Head of caudate nucleus (tissue), 42 donors: Measurements from ENCODE around the gene TTLL1.
"Not testable (repeated sequence)": the region's sequence is repeated elsewhere in the genome, so short reads cannot be mapped to it uniquely, and the experiment has no call there.

Experiments used
- DNase-seq, 42 donors: peaks; one replicate each; pipeline versions ENCODE4 v3.0.0 to v3.0.0-alpha.2; 2020 to 2021; ENCODE audit warnings: mixed read lengths in 7 of 42
- intact Hi-C: fragments of 100-400 bp; cut with DNase I; formaldehyde crosslinking; loops from one replicate; pipeline ENCODE4 v1.15.0; 2022

TTLL1 gene

DNA sequence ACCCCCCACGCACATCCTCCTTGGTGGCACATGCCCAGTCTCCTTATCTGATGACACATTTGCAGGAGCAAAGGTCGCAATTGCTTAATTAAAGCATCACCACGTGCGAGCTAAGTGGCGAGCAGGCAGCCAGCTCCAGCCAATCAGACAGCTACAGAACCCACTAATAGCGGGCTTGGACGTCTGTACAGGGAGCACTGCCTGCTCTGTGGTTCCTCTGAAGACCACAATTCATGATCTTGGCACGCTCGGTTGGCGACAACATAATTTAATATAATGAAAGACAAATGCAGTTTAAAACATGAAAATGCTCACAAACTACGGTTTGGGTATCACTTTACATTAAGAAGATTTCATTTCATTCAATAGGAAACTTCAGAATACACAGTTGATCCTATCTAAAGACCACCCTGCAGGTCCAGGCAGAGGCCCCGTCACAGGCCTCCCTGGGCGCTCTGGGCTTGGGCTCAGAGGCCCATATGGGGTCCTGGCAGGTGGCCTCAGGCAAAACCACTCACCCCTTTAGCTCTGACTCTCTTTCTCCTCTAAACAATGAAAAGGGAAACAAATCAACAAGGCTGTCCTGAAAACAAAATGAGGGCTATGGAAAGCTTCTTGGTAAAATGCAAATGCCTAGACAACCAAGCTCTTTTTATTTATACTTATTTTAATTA is 84.7 kb downstream of the TTLL1 start:
- intact Hi-C loops = no loop called here

DNA sequence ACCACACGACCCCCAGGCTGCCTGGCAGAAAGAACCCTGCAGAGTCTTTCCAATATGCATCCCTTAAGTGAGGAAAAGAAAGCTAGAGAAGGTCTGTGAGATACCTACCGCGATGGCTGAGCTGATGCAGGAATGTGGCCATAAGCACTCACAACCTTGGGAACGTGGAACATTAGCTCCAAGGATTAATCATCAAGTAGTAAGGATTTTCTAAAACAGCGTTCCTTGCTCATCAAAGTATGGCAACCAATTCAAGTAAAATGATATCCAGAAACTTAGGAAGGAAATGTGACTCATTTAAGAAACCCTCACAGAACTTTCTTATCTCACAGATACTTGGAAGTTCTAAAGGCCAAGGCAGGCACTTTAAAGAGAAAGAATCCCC is 87.0 kb downstream of the TTLL1 start:
- intact Hi-C loops = no loop called here
- DNase-seq = no peak

More for the DNA sequence above, 84.7 kb downstream of the TTLL1 start:
- no peak for DNase-seq

DNA sequence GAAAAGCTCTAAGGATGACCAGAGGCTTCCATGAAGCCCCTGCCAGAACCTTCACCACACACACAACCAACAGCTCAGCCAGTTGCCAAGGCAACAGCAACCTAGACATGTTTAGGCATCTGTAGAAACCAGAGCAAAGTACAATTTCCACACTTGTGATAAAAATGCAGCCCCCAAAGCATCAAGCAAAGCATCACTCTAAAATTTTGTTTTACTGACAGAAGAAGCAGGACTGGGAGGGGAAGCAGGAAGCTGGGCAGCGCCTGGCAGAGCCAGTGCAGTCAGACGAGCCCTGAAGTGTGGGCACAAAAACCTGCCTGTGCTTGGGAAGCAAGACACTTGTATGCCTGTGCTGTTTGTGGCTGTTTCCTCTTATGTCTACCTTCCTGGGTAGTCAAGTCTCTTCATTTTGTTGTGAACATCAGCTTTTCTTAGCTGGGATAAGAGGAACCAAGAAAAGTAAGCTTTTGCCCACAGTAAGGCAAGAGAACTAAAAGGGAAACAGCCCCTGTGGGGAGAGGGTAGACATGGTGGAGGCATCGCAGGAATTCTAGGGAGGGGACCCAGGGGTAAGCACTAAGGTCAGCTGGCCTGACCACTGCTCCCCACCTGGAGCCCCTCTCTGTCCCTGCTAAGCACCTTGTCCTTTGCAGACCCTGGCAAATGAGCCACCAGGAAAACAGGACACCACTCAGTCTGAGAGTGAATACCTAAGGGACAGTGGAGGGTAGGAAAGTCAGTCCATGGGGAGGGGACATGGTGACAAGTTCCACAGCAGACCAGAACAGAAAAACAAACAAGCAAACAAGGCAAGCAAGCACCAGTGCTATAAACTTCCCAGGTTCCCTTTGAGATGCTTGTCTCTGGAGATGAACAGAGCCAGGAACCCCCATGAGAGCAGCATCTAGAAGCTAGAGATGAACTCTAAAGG is 87.7 kb downstream of the TTLL1 start:
- intact Hi-C loops = no loop called here
- peak in 11 of 42 donors; percentile 18 to 62 (median 40) for DNase-seq

DNA sequence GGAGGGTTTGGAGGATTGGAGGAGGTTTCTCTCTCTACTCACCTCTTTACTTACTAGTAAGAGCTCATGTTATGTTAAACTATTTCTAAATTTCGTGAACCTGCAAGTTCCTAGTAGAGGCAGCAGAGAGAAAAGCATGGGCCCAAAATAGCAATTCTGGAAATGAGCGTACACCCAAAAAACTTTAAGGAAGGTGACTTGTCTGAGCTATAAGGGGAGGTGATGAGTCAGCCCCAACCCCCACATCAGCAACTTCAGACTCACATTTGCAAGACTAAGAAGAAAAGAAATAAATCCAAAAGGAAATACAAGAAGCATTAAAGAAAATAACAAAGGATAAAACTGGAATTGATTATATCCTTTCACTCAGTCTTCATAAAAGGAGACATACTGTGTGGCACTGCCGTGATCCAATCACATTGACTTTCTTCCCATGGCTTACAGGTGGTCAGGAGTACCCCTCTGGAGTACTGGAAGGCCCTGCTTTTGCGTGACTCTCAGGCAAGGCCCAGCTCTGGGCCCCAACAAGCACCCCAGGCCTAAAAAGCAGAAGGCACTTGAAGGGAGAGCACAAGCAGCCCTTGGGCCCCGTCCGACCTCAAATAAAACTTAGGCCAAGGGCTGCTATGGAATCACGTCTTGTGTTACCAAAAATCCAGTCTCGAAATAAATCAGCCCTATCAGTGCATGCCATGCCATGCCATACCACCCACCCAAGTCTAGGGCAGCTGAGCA is 88.6 kb downstream of the TTLL1 start:
- intact Hi-C loops = no loop called here
- DNase-seq = peak in 41 of 42 donors; percentile 29 to 92 (median 68)

DNA sequence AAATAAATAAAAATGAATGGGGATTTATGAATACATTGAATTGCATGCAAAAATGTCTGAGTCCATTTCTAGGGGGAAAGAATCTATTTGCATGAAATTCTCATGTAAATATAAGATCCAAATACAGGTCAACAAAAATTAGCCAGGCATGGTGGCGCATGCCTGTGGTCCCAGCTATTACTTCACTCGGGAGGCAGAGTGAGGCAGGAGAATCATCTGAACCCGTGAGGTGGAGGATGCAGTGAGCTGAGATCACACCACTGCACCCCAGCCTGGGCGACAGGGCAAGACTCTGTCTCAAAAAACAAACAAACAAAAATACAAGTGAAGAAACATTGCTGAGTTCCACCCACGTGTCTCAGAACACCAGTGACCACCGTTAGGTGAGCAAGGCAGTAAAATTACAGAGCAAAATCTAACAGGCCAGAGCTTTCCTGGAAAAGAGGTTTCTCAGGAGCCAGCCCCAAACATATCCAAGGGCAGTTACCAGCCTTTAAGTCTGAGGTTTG is 91.6 kb downstream of the TTLL1 start:
- intact Hi-C loops = no loop called here
- DNase-seq = no peak

DNA sequence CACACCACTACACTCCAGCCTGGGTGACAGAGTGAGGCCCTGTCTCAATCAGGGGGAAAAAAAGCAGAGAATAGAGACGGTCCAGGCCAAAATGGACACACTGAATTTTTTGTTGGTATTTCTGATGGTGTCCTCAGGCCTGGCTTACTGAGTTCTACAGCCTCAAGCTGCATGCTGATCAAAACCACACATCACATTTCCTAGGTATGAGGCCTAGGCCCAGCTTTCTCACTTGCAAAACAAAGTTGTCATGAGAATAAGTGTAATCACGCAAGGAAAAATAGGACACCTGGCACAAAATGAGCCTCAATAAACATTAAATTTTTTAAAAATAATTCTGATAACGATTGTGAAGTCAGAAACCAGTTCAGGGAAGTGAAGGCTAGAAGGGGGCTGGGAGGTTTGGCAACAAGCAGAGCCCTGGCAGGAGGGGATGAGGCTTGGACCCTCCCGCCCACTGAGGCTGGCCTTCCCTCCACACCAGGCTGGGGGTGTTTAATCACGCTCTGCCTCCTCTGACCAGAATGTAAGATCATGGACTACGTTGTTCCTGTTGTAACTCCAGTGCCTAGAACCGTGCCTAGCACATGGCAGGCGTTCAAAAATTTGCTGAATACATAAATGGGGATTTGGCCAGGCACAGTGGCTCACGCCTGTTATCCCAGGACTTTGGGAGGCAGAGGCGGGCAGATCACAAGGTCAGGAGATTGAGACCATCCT is 92.4 kb downstream of the TTLL1 start:
- no peak for DNase-seq
- intact Hi-C loops = no loop called here

DNA sequence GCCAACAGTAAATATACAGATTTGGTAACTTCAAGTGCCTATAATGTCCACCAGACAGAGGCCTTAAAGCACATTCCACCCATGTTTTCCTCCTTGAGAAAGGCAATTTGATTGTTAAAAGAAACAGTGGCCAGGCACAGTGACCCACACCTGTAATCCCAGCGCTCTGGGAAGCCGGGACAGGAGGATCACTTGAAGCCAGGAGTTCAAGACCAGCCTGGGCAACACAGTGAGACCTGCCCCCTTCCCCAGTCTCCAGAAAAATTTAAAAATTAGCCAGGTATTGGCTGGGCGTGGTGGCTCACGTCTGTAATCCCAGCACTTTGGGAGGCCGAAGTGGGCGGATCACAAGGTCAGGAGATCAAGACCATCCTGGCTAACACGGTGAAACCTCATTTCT is 93.5 kb downstream of the TTLL1 start:
- DNase-seq, intact Hi-C loops: not testable (repeated sequence)

DNA sequence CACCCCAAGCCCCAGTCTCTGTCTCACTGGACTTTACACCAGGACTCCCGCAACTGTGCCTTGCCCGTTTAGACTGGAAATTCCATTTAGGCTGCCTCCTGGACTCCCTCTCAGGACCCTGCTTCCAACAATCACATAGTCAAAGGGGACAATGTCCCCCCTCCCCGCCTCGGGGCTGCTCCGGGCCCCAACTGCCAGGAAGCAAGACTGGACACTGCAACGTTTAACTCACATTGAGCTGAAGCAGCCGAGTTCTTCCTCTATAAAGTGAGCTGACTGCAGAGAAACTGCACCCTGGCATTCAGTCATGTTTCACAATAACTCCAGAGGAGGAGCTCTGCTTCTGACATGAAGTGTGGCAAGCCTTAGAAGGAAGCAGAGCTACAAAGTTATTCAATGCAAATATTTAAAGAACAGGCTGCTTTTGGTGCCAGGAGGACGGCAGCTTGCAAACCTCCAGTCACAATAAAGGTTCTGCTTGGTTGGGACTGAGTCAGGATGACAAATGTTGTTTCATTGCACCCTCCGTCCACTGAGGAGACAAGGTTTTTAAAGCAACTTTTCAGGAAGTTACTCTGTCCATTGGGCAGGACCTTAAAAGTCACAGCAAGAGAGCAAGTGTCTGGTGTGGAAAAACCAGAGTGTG is 94.2 kb downstream of the TTLL1 start:
- DNase-seq = peak in 7 of 42 donors; percentile 15 to 60 (median 35)

DNA sequence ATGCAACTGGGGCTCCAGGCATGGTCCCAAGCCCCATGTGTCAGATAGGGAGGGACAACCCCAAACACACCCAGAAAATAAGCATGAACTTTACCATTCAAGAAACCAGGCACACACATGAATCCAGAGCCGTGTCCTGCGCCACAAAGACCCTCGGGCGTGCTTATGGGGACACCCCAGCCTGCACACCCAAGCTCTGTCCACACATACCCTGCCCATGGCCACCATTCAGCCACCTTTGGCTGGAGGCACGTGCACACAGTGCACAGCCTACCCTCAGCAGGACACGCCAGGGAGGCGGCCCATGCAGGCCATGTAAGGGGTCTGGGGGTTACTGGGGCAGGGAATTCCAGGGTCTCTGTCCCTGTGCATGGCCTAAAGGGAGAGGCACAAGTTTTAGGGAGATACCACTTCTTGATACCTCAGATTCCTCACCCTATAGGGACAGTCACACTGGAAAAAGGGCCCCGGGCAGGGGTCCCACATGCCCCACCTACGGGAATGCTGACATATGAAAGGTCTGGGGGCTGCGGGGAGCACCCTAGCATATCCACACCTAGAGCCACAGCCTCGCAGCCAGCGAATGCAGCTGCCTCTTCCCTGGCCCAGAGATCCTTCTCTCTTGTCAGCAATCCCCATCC is 94.8 kb downstream of the TTLL1 start:
- intact Hi-C loops = no loop called here
- no peak for DNase-seq

More for the DNA sequence above, 94.2 kb downstream of the TTLL1 start:
- intact Hi-C loops = no loop called here

DNA sequence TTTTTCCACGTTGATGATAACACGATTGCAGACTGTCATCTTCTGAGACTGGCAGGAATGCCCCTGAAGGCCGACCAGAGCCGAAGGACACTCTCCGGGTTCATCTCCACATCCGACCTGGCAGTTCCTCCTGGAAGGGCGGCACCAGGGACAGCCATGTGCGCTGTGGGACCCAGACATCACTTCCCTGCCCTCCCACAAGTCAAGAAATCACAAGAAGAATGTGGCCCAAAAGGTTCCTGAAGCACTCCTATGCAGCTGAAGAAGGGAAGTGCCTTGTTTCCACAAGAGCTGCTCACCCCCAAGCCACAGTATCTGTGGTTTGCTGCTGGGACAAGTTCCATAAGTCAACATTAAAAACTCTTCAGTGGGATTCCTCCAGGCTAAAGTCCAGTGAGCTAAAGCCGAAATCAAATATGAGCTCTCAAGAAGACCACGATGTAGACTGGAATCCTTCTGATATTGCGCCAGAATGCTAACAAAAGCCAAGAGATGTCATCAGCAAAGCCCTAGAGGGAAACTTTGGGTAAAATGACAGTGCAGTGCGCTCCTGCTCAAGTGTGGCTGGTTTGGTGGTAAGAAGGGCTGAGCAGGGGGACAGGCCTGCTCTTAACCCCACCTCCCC is 95.4 kb downstream of the TTLL1 start:
- no peak for DNase-seq
- intact Hi-C loops = no loop called here

DNA sequence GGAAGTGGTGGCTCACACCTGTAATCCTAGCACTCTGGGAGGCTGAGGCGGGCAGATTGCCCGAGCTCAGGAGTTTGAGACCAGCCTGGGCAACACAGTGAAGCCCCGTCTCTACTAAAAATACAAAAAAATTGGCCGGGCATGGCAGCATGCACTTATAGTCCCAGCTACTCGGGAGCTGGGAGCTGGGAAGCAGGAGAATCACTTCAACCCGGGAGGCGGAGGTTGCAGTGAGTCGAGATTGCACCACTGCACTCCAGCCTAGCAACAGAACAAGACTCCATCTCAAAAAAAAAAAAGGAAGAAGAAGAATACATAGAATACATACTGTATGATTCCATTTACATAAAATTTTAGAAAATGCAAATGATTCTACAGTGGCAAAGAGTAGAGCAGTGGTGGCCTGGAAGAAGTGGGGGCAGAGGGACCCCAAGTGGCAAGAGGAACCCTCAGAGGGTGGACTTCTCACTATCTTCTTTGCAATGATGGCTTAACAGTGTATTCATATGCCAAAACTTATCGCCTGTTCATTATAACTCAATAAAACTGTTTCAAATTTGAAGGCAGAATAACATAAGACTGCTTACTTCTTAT is 96.2 kb downstream of the TTLL1 start:
- DNase-seq = no peak
- intact Hi-C loops = no loop called here

DNA sequence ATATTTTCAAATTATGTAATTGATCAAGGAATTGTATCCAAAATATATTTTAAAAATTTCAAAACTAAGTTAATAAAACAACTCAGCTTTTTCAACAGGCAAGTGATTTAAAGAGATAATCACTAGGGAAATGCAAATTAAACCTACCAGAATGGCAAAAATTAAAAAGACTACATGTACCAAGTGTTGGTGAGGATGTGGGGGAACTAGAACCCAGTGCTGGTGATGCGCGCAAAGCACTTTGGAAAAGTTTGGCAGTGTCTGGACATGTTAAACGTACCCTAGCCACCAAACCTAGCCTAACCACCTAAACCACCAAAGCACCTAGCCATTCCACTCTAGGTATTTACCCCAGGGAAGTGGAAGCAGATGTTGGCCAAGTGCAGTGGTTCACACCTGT is 97.1 kb downstream of the TTLL1 start:
- intact Hi-C loops = no loop called here

DNA sequence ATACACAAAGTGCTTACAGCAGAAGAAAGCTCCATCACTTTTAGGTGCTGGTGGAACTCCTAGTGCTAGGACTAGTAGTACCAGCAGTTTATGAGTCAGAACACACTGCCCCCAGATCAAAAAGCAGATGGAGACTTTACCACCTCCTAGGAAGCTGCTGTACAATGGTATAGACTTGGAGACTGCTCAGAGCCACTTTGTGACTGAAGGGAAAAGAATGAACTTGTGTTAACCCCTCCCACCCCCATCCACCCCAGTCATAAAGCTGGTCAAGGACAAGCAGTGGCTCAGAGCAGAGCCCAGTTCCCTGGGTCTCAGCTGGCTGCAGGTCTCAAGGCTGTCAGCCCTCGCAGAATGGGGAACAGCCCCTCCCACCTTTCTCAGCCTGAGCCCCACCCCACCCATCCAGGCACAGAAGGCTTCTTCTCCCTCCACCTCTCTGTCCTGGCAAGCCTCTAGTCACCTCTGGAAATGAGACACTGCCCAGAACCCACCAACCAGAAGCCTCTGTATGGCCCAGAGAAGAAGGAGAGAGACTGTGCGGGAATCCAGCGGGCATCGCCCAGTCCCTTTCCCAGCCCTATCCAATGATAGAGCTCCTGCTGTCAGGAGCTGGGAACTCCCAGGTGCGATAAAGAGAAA is 98.1 kb downstream of the TTLL1 start:
- DNase-seq = no peak
- intact Hi-C loops = no loop called here

More for the DNA sequence above, 97.1 kb downstream of the TTLL1 start:
- no peak for DNase-seq

DNA sequence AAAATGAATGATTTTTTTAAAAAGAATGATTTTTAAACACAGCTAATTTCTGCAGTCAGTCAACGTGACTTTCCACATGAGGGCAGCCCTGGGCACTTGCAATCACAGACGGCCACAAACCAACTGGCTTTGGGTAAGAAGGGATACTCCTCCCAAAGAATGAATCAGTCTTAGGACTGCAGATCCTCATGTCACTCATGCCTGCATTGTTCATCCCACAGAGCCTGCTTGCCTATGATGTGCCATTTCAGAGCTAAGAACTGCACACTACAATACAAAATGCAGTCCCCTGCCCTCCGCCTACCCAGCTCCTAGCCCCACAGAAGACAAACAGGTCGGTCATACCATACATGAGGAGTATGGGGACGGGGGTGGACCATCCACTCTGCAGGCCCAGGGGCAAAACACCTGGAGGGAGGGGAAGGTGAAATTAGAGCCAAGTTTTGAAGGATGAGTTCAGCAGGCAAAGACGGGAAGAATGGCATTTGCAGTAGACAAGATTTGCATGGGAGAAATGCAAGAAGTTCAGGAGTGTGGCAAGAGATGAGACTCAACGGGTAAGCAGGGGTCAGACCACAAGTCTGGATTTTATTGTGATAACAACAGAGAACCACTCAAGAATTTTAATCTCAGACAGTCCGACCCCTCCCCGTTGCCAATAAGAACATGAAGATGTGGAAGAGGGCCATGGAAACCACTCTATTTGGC is 98.9 kb downstream of the TTLL1 start:
- peak in 1 of 42 donors; percentile 16 for DNase-seq
- intact Hi-C loops = no loop called here
